MM.1S (cell line): ENCODE data around the gene CEP250.

Experiments
- CTCF ChIP-seq: fragments of 300-600 bp; sonication (generic); IDR thresholded peaks from 2 replicates; pipeline ENCODE4 v1.5.1; 2016; ENCODE audit warnings: antibody characterized with exemption, low read length, mixed read lengths
- EZH2phosphoT487 ChIP-seq: fragments of 300-600 bp; sonication (generic); IDR thresholded peaks from 2 replicates; pipeline ENCODE4 v1.6.1; 2018; ENCODE audit warnings: antibody characterized with exemption, low read length

DNA sequence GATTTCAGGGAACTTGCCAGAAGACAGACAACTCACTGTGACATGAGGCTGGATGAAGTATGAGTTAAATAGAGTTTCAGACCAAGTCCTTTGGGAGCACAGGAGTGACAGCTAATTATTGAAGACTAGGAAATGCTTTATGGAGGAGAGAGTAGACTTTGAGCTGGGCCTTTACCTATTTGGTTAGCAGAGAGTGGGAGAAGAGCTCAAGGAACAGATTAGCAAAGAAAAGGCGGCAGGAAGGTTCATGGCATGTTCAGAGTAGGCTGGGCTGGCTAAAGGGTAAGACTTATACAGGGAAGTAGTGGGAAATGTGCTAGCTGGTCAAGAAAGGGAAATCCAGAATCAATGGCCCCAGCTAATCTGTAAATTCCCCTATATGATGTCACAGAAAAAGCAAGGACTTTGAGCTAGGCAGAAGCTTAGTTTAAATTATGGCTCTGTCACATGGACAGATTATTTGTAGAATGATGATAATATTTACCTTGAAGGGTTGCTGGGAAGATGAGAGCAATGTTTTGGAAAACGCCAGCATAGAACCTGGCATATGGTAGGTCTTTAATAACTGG is 19.0 kb downstream of the CEP250 start:
- TF ChIP-seq CTCF = no peak
- no peak for TF ChIP-seq EZH2phosphoT487
